Measurements from ENCODE around the gene TNRC18.
"Not testable (repeated sequence)": the region's sequence is repeated elsewhere in the genome, so short reads cannot be mapped to it uniquely, and the experiment has no call there.

TNRC18 gene

DNA sequence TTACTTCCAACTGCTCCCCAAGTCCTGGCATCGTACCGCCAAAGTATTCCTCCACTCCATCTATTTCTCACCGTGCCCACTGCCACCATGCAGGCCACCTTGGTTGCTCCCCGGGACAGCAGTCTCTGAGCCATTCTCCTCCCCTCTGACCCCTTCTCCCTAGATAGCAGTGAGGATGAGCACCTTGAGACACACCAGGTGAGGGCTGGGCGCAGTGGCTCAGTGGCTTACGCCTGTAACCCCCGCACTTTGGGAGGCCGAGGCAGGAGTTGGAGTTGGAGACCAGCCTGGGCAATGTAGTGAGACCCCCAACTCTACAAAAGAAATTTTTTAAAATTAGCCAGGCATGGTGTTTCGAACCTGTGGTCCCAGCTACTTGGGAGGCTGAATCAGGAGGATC is 136.7 kb downstream of the TNRC18 start:
- H3K4me3 ChIP-seq (ENCODE audit: insufficient read depth, low read depth, low read length, poor library complexity, severe bottlenecking) = no peak overlapping the region
- H3K9me3 ChIP-seq (ENCODE audit: control insufficient read depth, low read length) = no peaks in the 10 kb centered on the region
- no peak for DNase-seq
- H3K27me3 ChIP-seq (replicated peaks; ENCODE audit: control insufficient read depth, insufficient read depth, low read length, poor library complexity, severe bottlenecking) = no peaks in the 10 kb centered on the region
- H3K4me1 ChIP-seq (ENCODE audit: control insufficient read depth, insufficient read depth, low read length, poor library complexity, severe bottlenecking) = peaks cover 8% of the 10 kb centered on the region
- H3K27ac ChIP-seq (ENCODE audit: insufficient read depth, low read length, poor library complexity, severe bottlenecking) = no peak overlapping the region
- no peaks in the 10 kb centered on the region for H3K36me3 ChIP-seq (ENCODE audit: control insufficient read depth, insufficient read depth, low read length)

DNA sequence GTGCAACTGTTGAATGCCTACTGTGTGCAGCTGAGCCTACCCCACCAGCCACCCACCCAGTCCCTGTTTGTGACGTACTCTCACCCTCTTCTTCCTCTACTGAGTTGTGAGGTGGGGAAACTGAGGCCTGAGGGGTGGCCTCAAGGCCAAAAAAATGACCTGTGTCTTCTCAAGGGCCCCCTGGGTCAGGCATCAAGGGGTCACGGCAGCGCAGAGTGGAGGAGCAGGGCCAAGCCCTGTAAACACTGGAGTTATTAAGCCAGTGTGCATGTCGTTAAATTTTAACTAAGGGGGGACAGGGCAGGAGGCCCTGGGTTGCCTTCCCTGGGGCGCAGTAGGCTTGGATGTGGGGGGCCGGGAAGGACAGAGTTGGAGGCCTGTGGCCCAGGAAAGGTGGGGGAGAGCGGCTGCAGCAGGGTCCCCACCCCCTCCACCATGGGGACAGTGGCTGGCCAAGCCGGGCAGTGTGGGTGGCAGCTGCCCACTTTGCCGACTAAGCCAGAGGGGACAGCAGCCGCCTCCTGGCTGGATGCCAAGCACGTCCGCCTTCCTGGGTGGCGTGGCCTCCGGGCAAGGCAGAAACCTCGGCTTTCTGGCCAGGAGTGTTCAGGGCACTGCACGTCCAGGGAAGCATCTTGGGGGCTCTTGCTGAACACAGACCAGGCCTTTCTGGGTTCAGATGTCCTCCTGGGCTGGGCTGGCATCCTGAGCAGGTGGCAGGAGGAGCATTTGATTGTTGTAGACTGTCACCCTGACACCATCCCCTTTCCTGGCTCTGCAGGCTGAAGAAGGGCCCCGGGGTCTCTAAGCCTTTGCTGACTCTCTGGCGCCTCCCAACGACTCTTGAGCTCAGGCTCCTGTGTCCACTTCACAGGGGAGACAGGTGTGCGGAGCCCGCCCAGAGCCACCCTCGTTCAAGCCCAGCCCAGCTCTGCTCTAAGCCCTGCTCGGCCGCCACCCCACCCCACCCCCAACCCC is 139.0 kb downstream of the TNRC18 start:
- no peak overlapping the region for H3K27ac ChIP-seq (ENCODE audit: insufficient read depth, low read length, poor library complexity, severe bottlenecking)
- no peak for DNase-seq
- no peaks in the 10 kb centered on the region for H3K9me3 ChIP-seq (ENCODE audit: control insufficient read depth, low read length)
- no peaks in the 10 kb centered on the region for H3K36me3 ChIP-seq (ENCODE audit: control insufficient read depth, insufficient read depth, low read length)
- peaks cover 8% of the 10 kb centered on the region for H3K4me1 ChIP-seq (ENCODE audit: control insufficient read depth, insufficient read depth, low read length, poor library complexity, severe bottlenecking)
- no peak overlapping the region for H3K4me3 ChIP-seq (ENCODE audit: insufficient read depth, low read depth, low read length, poor library complexity, severe bottlenecking)
- no peaks in the 10 kb centered on the region for H3K27me3 ChIP-seq (replicated peaks; ENCODE audit: control insufficient read depth, insufficient read depth, low read length, poor library complexity, severe bottlenecking)

DNA sequence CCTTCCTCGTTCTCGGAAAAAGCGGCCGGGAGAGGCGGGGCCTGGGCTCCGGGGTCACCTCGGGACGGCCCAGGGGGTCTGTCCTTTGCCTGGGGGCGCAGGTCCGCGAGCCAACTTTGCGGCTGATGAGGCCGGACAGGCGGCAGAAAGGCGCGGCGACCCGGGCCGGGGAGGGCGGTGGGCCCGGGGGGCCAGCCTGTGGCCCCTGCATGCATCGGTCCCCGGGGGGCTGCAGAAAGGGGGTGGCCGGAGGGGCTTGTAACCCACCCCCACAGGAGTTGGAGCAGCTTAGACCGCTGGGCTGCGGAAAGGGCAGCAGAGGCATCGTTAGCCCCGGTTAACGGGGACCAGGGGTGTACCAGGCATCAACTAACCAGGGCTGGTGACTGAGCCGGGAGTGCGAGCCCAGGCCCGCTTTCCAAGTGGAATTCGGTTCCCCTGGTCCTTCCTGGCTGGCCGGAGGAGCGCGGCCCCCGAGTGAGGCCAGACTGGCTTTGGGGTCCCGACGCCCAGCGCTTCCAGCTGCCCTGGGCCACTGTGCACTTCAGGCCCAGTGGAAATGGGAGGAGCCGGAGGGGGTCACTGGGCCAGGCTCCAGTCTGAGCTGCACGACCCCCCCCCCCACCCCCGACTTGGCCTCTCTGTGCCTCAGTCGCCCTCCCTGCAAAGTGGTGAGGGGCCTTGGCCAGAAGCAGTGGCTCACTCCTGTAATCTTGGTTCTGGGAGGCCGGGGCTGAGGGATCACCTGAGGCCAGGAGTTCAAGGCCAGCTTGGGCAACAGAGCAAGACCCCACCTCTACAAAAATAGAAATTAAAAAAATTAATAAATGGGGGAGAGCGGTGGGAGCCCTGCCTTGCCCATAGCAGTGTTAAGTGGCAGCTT is 140.0 kb downstream of the TNRC18 start:
- no peak for DNase-seq
- Histone ChIP-seq H3K27ac (ENCODE audit: insufficient read depth, low read length, poor library complexity, severe bottlenecking) (no peak overlapping the region), H3K4me1 (ENCODE audit: control insufficient read depth, insufficient read depth, low read length, poor library complexity, severe bottlenecking) (peaks cover 8% of the 10 kb centered on the region), H3K9me3 (ENCODE audit: control insufficient read depth, low read length) (no peaks in the 10 kb centered on the region), H3K36me3 (ENCODE audit: control insufficient read depth, insufficient read depth, low read length) (no peaks in the 10 kb centered on the region), H3K4me3 (ENCODE audit: insufficient read depth, low read depth, low read length, poor library complexity, severe bottlenecking) (peak overlapping the region; percentile 29), H3K27me3 (replicated peaks; ENCODE audit: control insufficient read depth, insufficient read depth, low read length, poor library complexity, severe bottlenecking) (no peaks in the 10 kb centered on the region)

- Histone ChIP-seq H3K9me3 (ENCODE audit: control insufficient read depth, low read length) (no peaks in the 10 kb centered on the region), H3K4me3 (ENCODE audit: insufficient read depth, low read depth, low read length, poor library complexity, severe bottlenecking) (peak within 1 kb of the TSS; percentile 29), H3K36me3 (ENCODE audit: control insufficient read depth, insufficient read depth, low read length) (no peaks in the 10 kb centered on the region), H3K27me3 (replicated peaks; ENCODE audit: control insufficient read depth, insufficient read depth, low read length, poor library complexity, severe bottlenecking) (no peaks in the 10 kb centered on the region), H3K4me1 (ENCODE audit: control insufficient read depth, insufficient read depth, low read length, poor library complexity, severe bottlenecking) (peaks cover 8% of the 10 kb centered on the region), H3K27ac (ENCODE audit: insufficient read depth, low read length, poor library complexity, severe bottlenecking) (no peak within 1 kb of the TSS)
- no peak for DNase-seq
Observed at GRCh38 chr7:5282543-5283316, 140.9 kb downstream of the TNRC18 start, which contains the start of gene SLC29A4. SLC29A4 (plus strand) TSS chr7:5282943; CDS start chr7:5287817, 4,874 bp downstream.

DNA sequence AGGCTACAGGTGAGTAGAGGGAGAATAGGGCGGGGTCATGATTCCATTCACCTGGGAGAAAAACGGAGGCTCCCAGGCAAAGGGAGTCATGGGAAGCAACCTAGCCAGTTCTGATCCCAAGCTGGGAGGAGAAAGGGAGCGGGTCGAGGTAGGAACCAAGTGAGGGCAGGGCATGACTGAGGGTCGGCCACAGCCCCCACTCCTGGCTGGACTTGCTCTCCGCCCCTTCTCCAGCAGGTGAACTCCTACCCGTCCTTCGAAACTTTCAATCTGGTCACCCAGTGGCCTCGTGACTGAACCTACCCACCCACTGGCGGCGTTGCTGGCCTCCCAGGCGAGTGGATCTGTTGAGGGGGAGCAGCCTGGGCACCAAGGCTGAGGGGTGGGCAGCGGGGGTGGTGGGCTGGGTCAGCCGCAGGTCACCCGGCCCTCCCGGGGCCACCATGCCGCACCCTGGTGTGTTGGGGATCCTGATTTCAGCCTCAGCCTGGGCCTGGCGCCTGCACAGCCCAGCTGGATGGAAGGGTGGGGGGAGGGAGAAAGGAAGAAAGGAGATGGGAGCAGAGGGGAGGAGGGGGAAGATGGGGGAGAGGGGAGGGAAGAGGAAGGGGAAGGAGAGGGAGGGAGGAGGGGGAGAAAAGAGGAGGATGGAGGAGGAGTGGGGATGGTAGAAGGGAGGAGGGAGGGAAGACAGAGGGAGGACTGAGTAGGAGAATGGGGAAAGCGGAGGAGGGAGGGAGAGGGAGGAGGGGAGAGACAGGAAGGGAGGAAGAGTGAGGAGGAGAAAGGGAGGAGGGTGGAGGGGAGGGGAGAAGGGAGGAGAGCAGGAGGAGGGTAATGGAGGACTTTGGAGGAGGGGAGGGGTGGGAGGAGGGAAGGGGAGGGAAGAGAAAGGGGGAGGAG is 141.8 kb downstream of the TNRC18 start:
- H3K4me1 ChIP-seq (ENCODE audit: control insufficient read depth, insufficient read depth, low read length, poor library complexity, severe bottlenecking); H3K27ac ChIP-seq (ENCODE audit: insufficient read depth, low read length, poor library complexity, severe bottlenecking); H3K27me3 ChIP-seq (replicated peaks; ENCODE audit: control insufficient read depth, insufficient read depth, low read length, poor library complexity, severe bottlenecking); H3K4me3 ChIP-seq (ENCODE audit: insufficient read depth, low read depth, low read length, poor library complexity, severe bottlenecking); H3K36me3 ChIP-seq (ENCODE audit: control insufficient read depth, insufficient read depth, low read length); DNase-seq; H3K9me3 ChIP-seq (ENCODE audit: control insufficient read depth, low read length): not testable (repeated sequence)

- no peaks in the 10 kb centered on the region for H3K36me3 ChIP-seq (ENCODE audit: control insufficient read depth, insufficient read depth, low read length)
- no peaks in the 10 kb centered on the region for H3K27me3 ChIP-seq (replicated peaks; ENCODE audit: control insufficient read depth, insufficient read depth, low read length, poor library complexity, severe bottlenecking)
- DNase-seq = no peak
- H3K4me1 ChIP-seq (ENCODE audit: control insufficient read depth, insufficient read depth, low read length, poor library complexity, severe bottlenecking) = peaks cover 8% of the 10 kb centered on the region
- no peak overlapping the region for H3K27ac ChIP-seq (ENCODE audit: insufficient read depth, low read length, poor library complexity, severe bottlenecking)
- no peak overlapping the region for H3K4me3 ChIP-seq (ENCODE audit: insufficient read depth, low read depth, low read length, poor library complexity, severe bottlenecking)
- no peaks in the 10 kb centered on the region for H3K9me3 ChIP-seq (ENCODE audit: control insufficient read depth, low read length)
Observed at GRCh38 chr7:5279734-5280133, 143.9 kb downstream of the TNRC18 start.

GRCh38 chr7:5278766-5279165 is 144.9 kb downstream of the TNRC18 start:
- DNase-seq = no peak
- Histone ChIP-seq H3K27me3 (replicated peaks; ENCODE audit: control insufficient read depth, insufficient read depth, low read length, poor library complexity, severe bottlenecking) (no peaks in the 10 kb centered on the region), H3K27ac (ENCODE audit: insufficient read depth, low read length, poor library complexity, severe bottlenecking) (no peak overlapping the region)

DNA sequence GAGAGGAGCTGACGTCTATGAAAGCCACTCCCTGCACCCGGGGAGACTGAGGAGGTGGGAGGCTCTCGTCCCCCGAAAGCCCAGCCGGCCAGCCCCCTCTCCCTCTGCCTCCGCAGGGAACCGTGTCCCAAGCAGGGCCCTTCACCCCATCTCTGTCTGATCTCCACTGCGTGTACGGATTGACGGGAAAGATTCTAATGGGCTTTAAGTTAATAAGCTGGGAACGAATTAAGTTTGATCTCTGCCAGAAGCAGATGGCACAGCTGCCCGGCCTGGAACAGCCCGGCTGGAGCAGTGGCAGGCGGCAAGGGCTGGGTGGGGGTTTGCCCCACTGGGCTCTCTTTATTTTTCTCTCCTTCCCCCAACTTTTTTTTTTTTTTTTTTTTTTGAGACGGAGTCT is 147.0 kb downstream of the TNRC18 start:
- H3K9me3 ChIP-seq (ENCODE audit: control insufficient read depth, low read length) = no peaks in the 10 kb centered on the region
- H3K27me3 ChIP-seq (replicated peaks; ENCODE audit: control insufficient read depth, insufficient read depth, low read length, poor library complexity, severe bottlenecking) = no peaks in the 10 kb centered on the region
- no peak overlapping the region for H3K27ac ChIP-seq (ENCODE audit: insufficient read depth, low read length, poor library complexity, severe bottlenecking)
- DNase-seq = no peak
- H3K4me1 ChIP-seq (ENCODE audit: control insufficient read depth, insufficient read depth, low read length, poor library complexity, severe bottlenecking) = no peaks in the 10 kb centered on the region
- H3K36me3 ChIP-seq (ENCODE audit: control insufficient read depth, insufficient read depth, low read length) = no peaks in the 10 kb centered on the region
- H3K4me3 ChIP-seq (ENCODE audit: insufficient read depth, low read depth, low read length, poor library complexity, severe bottlenecking) = no peak overlapping the region

More at GRCh38 chr7:5278766-5279165, 144.9 kb downstream of the TNRC18 start:
- Histone ChIP-seq H3K36me3 (ENCODE audit: control insufficient read depth, insufficient read depth, low read length) (no peaks in the 10 kb centered on the region), H3K4me3 (ENCODE audit: insufficient read depth, low read depth, low read length, poor library complexity, severe bottlenecking) (no peak overlapping the region), H3K4me1 (ENCODE audit: control insufficient read depth, insufficient read depth, low read length, poor library complexity, severe bottlenecking) (peaks cover 6% of the 10 kb centered on the region), H3K9me3 (ENCODE audit: control insufficient read depth, low read length) (no peaks in the 10 kb centered on the region)

DNA sequence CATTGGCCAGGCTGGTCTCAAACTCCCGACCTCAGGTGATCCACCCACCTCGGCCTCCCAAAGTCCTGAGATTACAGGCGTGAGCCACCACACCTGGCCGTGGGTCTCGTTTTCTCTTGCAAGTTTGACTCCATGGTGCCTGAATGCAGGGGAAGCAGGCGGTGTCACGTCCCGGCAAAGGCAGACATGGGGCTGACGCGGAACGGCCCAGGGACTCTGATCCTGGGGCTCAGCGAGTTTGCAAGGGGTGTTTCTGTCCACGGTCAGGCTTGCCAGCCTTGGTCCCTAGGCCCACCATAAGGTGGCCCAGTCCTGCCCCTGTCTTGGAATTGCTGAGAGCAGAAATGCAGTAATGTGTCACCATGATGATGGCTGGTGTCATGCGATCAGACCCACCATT is 147.5 kb downstream of the TNRC18 start:
- not testable (repeated sequence) for H3K27ac ChIP-seq (ENCODE audit: insufficient read depth, low read length, poor library complexity, severe bottlenecking); DNase-seq; H3K9me3 ChIP-seq (ENCODE audit: control insufficient read depth, low read length); H3K4me3 ChIP-seq (ENCODE audit: insufficient read depth, low read depth, low read length, poor library complexity, severe bottlenecking); H3K27me3 ChIP-seq (replicated peaks; ENCODE audit: control insufficient read depth, insufficient read depth, low read length, poor library complexity, severe bottlenecking); H3K36me3 ChIP-seq (ENCODE audit: control insufficient read depth, insufficient read depth, low read length); H3K4me1 ChIP-seq (ENCODE audit: control insufficient read depth, insufficient read depth, low read length, poor library complexity, severe bottlenecking)
